SHP77 treated with DMSO at 0.1 percent for 48 hours (cell line): ENCODE measurements around the gene FYB1.

Source experiments
- DNase-seq: peaks from one replicate; lab custom pipeline; 2025; lab: John Stamatoyannopoulos, UW

Gene FYB1

GRCh38 chr5:39080168-39080567, 139.2 kb downstream of the FYB1 start:
- no peak for DNase-seq

GRCh38 chr5:39079147-39079546, 140.2 kb downstream of the FYB1 start:
- DNase-seq: no peak

DNA sequence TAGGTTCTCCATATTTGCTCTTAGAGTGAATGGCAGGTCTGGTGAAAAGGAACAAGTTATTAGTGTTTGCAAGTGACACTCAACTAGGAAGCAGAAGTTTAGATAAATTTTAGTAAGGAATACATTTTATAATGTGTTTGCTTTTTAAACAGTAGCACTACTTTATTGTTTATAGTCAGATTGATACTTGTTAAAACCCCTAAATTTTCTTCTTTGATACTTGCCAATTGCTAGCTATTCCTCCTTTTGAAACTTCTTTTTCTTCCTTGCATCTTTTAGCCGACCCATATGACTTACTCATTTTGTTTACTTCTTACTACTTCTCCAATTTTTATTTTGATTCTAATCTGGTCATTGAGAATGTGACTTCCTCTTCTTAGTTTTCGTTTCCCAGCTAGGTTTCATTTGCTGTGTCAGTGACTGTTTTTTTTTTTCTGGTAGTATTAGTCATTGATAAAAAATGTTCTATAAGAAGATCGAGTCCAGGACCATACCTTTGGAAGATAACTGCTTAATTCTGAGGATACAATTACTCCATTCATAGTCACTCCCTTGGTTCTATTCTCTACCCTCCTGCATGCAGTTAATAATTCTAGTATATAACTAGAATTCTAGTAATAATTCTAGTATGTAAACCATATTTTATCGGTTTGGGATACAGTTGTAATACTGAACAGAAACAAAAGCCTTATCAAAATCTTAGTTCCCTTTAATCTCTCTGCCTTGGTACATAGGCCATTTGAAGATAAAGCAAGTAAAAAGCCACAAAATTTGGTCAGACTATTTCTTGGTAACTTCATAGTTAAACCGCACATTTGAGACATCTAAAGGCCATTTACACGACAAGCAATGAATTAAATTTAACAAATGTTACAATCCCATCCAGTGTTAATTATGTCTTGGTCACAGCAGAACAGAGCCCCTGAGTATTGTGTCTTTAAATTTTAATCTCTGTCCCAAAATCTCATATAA, 142.3 kb downstream of the FYB1 start:
- peak; percentile 73 for DNase-seq

DNA sequence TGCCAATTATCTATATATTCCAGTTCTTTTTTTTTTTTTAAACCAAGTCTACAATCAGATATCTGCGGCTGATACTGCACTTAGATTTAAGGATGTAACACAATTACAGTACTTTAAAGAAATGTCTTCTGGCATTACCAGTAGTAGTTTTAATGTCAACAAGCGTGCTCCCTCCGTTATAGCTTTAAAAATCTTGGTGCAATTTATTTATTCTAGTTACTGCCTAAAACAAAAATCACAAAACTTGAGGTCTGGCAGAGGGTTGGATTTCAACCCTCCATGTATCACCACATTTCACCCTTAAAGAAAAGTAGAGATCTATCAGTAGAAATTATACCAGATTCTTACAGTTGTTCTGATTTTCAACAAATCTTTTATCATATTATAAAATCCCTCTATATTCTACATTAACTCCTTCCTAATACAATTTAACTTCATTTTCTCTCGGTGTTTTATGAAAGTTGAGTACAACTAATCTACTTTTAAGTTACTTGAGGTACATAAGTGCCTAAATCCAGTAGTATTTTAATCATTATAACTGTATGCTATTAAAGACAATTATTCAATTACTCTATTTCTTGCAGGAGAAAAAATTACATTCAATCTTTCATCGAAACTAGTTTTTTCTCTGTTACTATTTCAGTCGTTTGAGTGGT, 143.1 kb downstream of the FYB1 start:
- DNase-seq: peak; percentile 77

DNA sequence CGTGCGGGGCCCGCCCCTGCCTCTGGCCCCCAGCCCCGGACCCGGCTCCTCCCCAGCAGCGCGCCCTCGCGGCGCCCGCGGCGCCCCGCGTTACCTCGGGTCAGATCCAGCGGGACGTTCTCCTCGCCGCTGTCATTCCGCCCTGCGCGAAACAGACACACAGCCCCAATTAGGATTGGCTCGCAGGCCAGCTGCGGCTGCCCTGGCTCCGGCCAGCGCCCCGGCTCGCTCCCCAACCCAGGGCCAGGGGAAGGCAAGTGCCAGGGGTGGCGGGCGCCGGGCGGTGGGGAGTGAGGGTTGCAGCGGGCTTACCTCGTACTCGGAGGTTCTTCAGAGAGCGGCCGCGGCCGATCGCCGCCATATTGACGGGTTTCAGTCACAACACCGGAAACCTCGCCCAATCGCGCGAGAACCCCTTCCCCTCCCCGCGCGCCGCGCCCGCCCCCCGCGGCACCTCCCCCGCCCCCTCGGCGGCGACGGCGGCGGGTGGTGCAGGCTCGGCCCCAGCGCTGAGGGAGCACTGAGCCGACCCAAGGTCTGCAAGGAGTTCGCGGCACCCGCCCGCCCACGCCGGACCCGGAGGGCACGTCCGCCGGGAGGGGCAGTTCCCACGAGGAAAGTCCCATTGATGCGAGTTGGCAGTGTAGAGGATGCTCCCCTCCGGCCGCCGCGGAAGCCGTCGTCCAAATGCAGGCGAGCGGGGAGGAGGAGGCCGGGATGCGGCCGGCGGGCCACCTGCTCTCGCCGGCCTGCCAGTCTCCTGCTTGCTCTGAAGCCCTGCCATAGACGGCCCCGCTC, 145.1 kb downstream of the FYB1 start, which contains the start of gene RICTOR:
Gene RICTOR, minus strand, starts transcription at position 383 of the 798 bp plus-strand sequence. Its CDS starts 22 bp downstream, at position 361.
- DNase-seq: peak; percentile 84

GRCh38 chr5:39073767-39074016, 145.7 kb downstream of the FYB1 start:
- no peak for DNase-seq

GRCh38 chr5:39072925-39073766, 146.2 kb downstream of the FYB1 start:
- DNase-seq: peak; percentile 53

DNA sequence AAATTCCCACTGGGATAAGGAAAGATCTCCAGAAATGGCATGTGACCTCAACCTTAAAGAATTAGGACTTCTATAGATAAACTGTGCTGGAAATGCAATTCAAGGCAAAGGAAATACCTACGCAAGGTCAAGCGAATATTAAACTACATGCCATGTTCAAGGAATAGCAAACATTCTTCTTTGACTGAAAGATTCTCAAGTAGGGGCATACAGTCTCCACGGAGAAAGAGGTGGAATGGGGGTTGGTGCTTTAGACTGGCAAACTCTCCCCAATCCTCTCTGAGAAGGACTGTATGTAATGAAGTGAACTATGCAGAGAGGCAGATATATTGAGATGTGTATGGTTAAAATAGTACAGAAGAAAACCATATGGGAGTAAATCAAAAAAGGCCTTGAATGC, 151.3 kb downstream of the FYB1 start:
- DNase-seq: no peak

GRCh38 chr5:39064450-39064849, 154.9 kb downstream of the FYB1 start:
- no peak for DNase-seq

- DNase-seq: no peak
Measured at GRCh38 chr5:39063037-39063436, 156.3 kb downstream of the FYB1 start.

DNA sequence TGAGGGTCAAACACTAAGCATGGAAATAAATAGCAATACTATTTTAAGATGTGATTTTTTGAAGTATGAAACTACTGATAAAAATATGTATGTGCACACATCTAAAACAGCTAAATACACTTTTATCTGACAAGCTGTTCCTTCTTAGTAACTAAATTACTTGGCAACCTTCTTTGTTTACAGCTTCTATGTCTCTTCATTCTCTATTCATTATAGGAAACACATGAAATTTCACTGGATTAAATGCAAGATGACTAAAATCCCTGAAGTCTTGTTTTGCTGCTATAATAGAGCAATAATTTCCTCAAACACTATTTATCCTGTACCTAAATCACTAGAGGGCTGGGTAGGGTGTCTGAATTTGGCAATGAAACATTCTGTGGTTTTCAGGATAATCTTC, 156.8 kb downstream of the FYB1 start:
- no peak for DNase-seq

DNA sequence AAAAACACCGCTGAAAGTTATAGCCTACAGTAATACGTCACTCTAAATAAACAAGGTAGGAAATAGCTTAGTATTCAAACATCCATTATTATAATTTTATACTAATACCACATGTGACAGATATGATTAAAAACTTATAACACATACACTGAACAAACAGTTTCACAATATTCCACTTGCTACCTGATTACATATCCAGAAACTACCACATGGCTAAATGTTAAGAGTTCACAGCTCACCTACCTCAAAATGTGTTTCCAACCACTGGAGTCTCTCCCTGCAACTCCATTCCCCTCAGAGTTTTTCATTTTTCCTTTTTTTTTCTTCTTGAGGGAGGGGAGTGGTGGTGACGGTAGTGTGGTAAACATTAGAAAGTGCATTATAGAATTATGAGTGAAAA, 157.3 kb downstream of the FYB1 start:
- no peak for DNase-seq

GRCh38 chr5:39059064-39059463, 160.3 kb downstream of the FYB1 start:
- no peak for DNase-seq

DNA sequence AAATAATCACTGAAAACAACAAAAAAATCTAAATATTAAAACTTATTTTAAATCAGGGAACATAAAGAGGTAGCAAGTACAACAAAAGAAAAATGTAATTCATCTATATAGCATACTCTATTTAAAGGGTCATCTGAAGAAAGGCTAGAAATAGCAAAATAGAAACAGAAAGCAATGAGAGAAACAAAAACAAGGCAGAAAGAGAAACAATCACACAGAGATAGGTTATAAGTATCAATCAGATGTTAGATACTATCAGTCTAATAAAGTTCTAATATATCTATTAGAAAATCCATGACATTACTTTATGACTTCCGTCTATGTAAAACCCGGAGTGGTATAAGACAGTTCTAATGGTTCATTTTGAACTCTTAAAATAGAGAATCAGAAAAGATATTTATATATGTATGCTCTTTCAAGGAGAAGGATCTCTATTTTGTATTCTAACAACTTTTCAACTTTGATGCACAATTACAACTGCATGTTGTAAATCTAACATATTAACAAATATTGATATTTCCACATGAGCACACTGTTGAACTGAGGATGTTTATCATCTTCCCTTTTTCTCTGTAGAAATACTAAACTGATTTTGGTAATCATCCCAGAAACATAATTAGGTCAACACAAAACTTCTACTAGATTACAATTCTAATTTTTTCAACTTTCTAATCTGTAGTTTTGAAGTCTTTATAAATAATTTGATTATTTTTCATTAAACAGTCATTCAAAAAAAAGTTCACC, 161.0 kb downstream of the FYB1 start:
- DNase-seq: no peak

DNA sequence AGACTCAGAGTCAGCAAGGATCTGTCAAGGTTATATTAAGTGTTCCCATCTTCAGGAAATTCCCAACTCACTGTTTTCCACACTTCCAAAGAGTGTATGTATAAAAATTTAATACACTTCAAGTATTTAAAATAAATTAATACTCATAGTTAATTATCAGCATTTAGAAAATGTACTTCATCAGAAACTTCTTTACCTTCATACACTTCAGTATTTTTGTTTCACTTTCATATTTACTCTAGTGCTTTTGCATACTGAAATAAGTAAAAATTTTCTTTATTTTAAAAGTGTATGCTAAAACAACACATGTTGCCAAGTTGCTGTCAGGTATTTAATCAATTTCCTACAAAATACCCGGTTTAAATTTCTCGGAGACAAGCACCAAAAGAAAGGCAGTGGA, 161.6 kb downstream of the FYB1 start:
- DNase-seq: no peak

DNA sequence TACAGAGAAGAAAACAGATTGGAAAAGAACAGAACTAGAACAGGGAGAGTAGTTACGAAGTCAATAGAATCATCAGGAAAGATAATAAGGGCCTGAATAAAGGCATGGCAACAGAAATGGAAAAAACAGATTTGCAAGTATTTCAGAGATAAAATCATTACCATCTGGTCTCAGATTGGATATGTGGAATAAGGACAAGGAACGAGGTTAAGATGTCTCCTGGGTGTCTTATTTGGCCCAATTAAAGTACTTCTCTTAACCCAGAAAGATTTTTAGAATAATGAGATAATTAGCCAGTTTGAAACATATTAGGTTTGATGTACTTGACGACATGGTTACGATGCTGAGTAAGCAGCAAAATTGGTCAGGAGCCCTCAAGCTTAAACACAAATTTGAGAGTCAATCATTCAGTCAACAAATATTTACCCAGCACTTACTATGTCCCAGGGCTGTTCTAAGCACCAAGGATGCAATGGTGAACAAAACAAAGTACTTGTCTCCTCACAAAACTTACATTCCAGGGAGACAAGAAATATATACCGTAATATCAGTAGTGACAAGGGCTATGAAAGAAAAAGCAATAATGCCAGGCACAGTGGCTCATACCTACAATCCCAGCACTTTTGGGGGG, 163.5 kb downstream of the FYB1 start:
- no peak for DNase-seq
